ENCODE results near the gene CHRNB2. TPM values are rescaled to one million over a fixed set of nuclear protein-coding genes. Genes with fewer than 3 reads are reported as not detected.

CHRNB2 gene
- total and polyA plus RNA-seq, 9 of the 15 experiments (the other 6 are each of a cell fraction or from before 2014, with no cell fraction given) = 0.01 TPM; not detected in 8

DNA sequence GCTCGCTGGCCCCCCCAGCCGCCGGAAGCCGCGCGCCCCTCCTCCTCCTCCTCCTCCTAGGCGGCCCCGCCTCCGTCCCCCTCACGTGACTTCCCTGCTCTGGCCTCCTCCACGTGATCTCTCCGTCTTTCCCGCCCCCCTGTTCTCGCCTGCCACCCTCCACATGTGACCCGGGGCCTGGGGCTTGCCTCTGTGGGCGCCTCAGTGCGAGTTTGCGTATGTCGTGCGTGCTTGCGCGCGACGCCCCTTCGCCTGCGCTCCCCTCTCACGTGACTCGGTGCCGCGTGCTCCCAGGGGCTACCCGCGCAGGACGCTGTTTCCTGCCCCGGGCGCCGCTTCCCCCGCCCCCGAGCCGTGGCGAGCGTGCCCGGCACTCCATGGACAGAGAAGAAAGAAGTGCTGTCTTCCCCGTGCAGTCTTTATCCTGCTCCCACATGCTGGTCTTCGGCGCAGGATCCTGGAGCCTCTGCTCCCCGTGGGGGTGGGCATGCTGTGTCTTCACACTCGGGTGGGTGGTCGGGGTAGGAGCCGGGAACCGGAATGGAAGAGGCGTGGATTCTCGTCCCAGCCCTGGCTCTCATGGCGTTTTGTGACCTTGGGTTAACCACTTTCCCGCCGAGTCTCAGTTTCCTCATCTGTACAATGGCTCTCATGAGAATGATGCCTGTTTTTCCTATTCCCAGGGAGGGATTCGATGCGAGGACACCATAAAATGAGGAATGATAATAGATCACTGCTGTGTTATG lies 8.7 kb upstream of the CHRNB2 start (continued):
- TF ChIP-seq TRIM24 (IDR thresholded peaks at IDR 0.05) = peak in 1 of 2 experiments; percentile 66; a peak in 1 of 4 replicates
- TF ChIP-seq U2AF2 (optimal IDR thresholded peaks at IDR 0.05; ENCODE audit: low read depth, low read length) = no peak
- TF ChIP-seq ZNF146 (CRISPR knock-in tag; IDR thresholded peaks at IDR 0.05; ENCODE audit: unreplicated experiment) = no peak
- no peak for TF ChIP-seq TCF7 (IDR thresholded peaks at IDR 0.05; ENCODE audit: borderline replicate concordance)
- no peak for TF ChIP-seq ILF3 (IDR thresholded peaks at IDR 0.05; ENCODE audit: borderline replicate concordance)
- no peak for TF ChIP-seq ZC3H4 (CRISPR knock-in tag; IDR thresholded peaks at IDR 0.05; ENCODE audit: borderline replicate concordance)
- no peak for TF ChIP-seq ZHX1 (conservative IDR thresholded peaks at IDR 0.05; ENCODE audit: low read length)
- peak; percentile 100 for TF ChIP-seq GMEB1 (CRISPR knock-in tag; IDR thresholded peaks at IDR 0.05)
- TF ChIP-seq E2F6 (IDR thresholded peaks at IDR 0.05; ENCODE audit: borderline replicate concordance in 1 of 2, extremely low read depth in 1 of 2, insufficient read depth in 1 of 2, insufficient read length in 1 of 2, low read depth in 1 of 2, low read length in 1 of 2, poor library complexity in 1 of 2, severe bottlenecking in 1 of 2) = peak; percentile 98 to 99
- no peak for TF ChIP-seq LARP7 (IDR thresholded peaks at IDR 0.05)
- TF ChIP-seq ELF2 (CRISPR knock-in tag; IDR thresholded peaks at IDR 0.05) = 0 out of 2 replicates have a peak, but pooled peaks have one; percentile 18
- peak; percentile 62; the same call in 1 of the 2 replicates for TF ChIP-seq ZBTB1 (CRISPR knock-in tag; IDR thresholded peaks at IDR 0.05; ENCODE audit: borderline replicate concordance, low read depth)
- TF ChIP-seq BACH1 (tag; IDR thresholded peaks at IDR 0.05) = no peak
- TF ChIP-seq, protein P1, sequence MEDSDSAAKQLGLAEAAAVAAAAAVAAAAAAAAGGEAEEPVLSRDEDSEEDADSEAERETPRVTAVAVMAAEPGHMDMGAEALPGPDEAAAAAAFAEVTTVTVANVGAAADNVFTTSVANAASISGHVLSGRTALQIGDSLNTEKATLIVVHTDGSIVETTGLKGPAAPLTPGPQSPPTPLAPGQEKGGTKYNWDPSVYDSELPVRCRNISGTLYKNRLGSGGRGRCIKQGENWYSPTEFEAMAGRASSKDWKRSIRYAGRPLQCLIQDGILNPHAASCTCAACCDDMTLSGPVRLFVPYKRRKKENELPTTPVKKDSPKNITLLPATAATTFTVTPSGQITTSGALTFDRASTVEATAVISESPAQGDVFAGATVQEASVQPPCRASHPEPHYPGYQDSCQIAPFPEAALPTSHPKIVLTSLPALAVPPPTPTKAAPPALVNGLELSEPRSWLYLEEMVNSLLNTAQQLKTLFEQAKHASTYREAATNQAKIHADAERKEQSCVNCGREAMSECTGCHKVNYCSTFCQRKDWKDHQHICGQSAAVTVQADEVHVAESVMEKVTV (CRISPR knock-in tag; IDR thresholded peaks at IDR 0.05) = no peak
- TF ChIP-seq SMAD2 (IDR thresholded peaks at IDR 0.05; ENCODE audit: low read depth, low read length) = no peak
- no peak for TF ChIP-seq HNRNPK (IDR thresholded peaks at IDR 0.05; ENCODE audit: low read depth, low read length, poor library complexity, severe bottlenecking)
- TF ChIP-seq MAFF (IDR thresholded peaks at IDR 0.05; ENCODE audit: low read length) = no peak
- peak; percentile 57; the same call in 1 of the 2 replicates for TF ChIP-seq GATAD2A (IDR thresholded peaks at IDR 0.05)
- peak; percentile 40 for TF ChIP-seq KDM5B (IDR thresholded peaks at IDR 0.05; ENCODE audit: insufficient replicate concordance, low read depth, low read length)
- peak; percentile 72 for TF ChIP-seq NR2C1 (IDR thresholded peaks at IDR 0.05)
- TF ChIP-seq NR2C1 (tag; IDR thresholded peaks at IDR 0.05) = peak; percentile 75
- TF ChIP-seq ZNF184 (CRISPR knock-in tag; IDR thresholded peaks at IDR 0.05) = no peak
